ENCODE measurements around the gene KCNQ1.

The KCNQ1 gene

DNA sequence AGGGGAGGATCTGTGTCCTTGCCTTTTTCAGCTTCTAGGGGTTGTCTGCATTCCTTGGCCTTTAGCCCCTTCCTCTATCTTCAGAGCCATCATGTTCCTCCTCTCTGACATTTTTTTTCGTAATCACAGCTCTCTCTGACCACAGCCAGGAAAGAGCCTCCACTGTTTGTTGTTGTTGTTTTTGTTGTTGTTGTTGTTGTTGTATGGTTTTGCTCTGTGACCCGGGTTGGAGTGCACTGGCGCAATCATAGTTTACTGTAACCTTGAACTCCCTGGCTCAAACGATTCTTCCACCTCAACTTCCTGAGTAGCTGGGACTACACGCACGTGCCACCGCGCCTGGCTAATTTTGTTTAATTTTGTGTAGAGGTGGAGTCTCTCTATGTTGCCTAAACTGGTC lies 310.3 kb downstream of the KCNQ1 start:
- no peak for DNase-seq (ENCODE audit: low read depth)
- TF ChIP-seq, protein P1, sequence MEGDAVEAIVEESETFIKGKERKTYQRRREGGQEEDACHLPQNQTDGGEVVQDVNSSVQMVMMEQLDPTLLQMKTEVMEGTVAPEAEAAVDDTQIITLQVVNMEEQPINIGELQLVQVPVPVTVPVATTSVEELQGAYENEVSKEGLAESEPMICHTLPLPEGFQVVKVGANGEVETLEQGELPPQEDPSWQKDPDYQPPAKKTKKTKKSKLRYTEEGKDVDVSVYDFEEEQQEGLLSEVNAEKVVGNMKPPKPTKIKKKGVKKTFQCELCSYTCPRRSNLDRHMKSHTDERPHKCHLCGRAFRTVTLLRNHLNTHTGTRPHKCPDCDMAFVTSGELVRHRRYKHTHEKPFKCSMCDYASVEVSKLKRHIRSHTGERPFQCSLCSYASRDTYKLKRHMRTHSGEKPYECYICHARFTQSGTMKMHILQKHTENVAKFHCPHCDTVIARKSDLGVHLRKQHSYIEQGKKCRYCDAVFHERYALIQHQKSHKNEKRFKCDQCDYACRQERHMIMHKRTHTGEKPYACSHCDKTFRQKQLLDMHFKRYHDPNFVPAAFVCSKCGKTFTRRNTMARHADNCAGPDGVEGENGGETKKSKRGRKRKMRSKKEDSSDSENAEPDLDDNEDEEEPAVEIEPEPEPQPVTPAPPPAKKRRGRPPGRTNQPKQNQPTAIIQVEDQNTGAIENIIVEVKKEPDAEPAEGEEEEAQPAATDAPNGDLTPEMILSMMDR (IDR thresholded peaks at IDR 0.05; ENCODE audit: control insufficient read depth, insufficient read depth, low read depth, low read length, missing control alignments), result no peak
- no peak overlapping the region for H3K4me3 ChIP-seq (ENCODE audit: control insufficient read depth, low read depth, low read length)

DNA sequence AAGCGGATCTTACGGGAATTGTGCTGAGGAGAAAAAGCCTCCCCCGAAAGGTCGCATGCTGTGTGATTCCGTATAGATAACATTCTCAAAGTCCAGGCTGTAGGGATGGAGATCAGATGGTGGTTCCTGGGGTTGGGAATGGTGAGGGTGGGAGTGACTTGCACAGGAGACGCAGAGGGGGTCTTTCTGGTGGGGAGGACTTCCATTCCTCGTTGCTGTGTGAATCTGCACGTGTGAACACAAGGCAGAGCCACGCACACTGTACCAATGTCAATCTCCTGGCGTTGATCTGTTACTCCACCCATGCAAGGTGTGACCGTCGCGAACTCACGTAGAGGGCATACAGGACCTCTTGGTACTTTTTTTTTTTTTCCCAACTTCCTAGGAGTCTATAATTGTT lies 313.9 kb downstream of the KCNQ1 start:
- no peak for DNase-seq (ENCODE audit: low read depth)
- TF ChIP-seq, protein P1 (IDR thresholded peaks at IDR 0.05; ENCODE audit: control insufficient read depth, insufficient read depth, low read depth, low read length, missing control alignments), result no peak
- no peak overlapping the region for H3K4me3 ChIP-seq (ENCODE audit: control insufficient read depth, low read depth, low read length)

GRCh38 chr11:2759228-2760195 lies 314.7 kb downstream of the KCNQ1 start:
- TF ChIP-seq, protein P1 (IDR thresholded peaks at IDR 0.05; ENCODE audit: control insufficient read depth, insufficient read depth, low read depth, low read length, missing control alignments), result no peak
- DNase-seq (ENCODE audit: low read depth), result no peak
- no peak overlapping the region for H3K4me3 ChIP-seq (ENCODE audit: control insufficient read depth, low read depth, low read length)

DNA sequence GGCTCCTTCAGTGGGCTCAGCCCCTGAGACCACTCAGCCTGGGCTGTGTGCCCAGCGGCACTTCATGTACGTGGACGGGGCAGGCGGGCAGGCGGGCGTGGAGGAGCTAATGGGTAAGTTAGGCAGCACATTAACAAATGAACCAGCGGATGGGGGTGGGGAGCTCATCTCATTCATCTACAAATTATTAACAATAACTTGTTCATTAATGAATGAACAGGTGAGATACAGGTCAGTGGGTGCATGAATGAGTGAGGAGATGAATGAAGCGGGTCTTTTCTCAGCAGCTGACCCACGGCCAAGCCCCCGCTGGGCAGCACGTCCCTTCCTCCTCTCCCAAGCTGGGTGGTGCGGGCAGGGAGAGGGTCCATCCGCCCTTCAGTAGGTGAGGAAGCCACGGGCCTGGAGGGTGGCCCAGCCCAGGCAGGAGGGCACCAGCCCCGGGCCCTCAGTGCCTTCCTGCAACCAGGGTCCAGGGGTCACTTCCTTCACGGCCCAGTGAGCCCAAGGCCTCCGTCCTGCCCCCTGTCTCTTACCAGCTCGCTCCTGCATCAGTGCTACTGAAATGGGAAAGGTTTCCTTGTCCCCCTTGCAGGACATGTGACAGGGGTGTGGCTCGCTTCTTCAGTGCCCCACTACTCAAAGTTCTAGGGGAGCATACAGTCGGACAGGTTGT lies 315.5 kb downstream of the KCNQ1 start:
- H3K4me3 ChIP-seq (ENCODE audit: control insufficient read depth, low read depth, low read length), result no peak overlapping the region
- TF ChIP-seq, protein P1 (IDR thresholded peaks at IDR 0.05; ENCODE audit: control insufficient read depth, insufficient read depth, low read depth, low read length, missing control alignments), result no peak
- DNase-seq (ENCODE audit: low read depth), result no peak

- TF ChIP-seq, protein P1 (IDR thresholded peaks at IDR 0.05; ENCODE audit: control insufficient read depth, insufficient read depth, low read depth, low read length, missing control alignments), result no peak
- DNase-seq (ENCODE audit: low read depth), result no peak
- H3K4me3 ChIP-seq (ENCODE audit: control insufficient read depth, low read depth, low read length), result no peak overlapping the region
These were observed 316.6 kb downstream of the KCNQ1 start for GRCh38 chr11:2761131-2762030.

DNA sequence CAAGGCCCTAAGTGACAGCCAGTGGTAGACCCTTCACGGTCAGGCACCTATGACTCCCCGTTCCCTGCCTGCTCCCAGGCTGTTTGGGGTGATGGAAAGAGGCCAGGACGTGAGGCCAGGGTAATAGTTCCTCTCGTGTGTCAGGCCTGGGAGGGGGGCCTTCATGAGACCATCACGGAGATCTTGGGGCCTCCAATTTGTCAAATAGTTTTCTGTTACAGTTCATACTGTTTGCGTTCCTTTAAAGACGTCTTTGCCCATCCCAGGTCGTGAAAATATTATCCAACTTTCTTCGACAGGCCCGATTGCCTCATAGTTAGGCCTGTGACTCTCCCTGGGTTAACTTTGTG lies 317.2 kb downstream of the KCNQ1 start:
- H3K4me3 ChIP-seq (ENCODE audit: control insufficient read depth, low read depth, low read length), result no peak overlapping the region
- TF ChIP-seq, protein P1 (IDR thresholded peaks at IDR 0.05; ENCODE audit: control insufficient read depth, insufficient read depth, low read depth, low read length, missing control alignments), result no peak

More for the DNA sequence above, 317.2 kb downstream of the KCNQ1 start:
- DNase-seq (ENCODE audit: low read depth), result no peak
